Activated CD4-positive, alpha-beta T cell treated with anti-CD3 and anti-CD28 coated beads, Interleukin-2, amount 50 U/mL, for 16 hours (primary cell): ENCODE results near the gene ZFYVE28.

Experiments
- DNase-seq: peaks from one replicate; pipeline ENCODE4 v3.0.0-alpha.2; 2020

ZFYVE28 gene

GRCh38 chr4:2408976-2409375, 9.5 kb downstream of the ZFYVE28 start:
- no peak for DNase-seq

GRCh38 chr4:2408401-2408958, 10.0 kb downstream of the ZFYVE28 start:
- DNase-seq: peak; percentile 25

- no peak for DNase-seq
Measured at GRCh38 chr4:2407991-2408342, 10.5 kb downstream of the ZFYVE28 start.

- no peak for DNase-seq
Measured at GRCh38 chr4:2406920-2407319, 11.5 kb downstream of the ZFYVE28 start.

- no peak for DNase-seq
Measured at GRCh38 chr4:2406406-2406805, 12.0 kb downstream of the ZFYVE28 start.

GRCh38 chr4:2402941-2403340, 15.5 kb downstream of the ZFYVE28 start:
- no peak for DNase-seq

GRCh38 chr4:2402048-2402842, 16.2 kb downstream of the ZFYVE28 start:
- DNase-seq: peak; percentile 31

- no peak for DNase-seq
Measured at GRCh38 chr4:2401610-2401983, 16.8 kb downstream of the ZFYVE28 start.

GRCh38 chr4:2400841-2401609, 17.4 kb downstream of the ZFYVE28 start:
- peak; percentile 40 for DNase-seq

GRCh38 chr4:2399631-2400190, 18.7 kb downstream of the ZFYVE28 start:
- no peak for DNase-seq

GRCh38 chr4:2399216-2399615, 19.2 kb downstream of the ZFYVE28 start:
- DNase-seq: no peak

- DNase-seq: no peak
Measured at GRCh38 chr4:2397596-2398379, 20.7 kb downstream of the ZFYVE28 start.

GRCh38 chr4:2396781-2397368, 21.6 kb downstream of the ZFYVE28 start:
- no peak for DNase-seq

GRCh38 chr4:2395584-2395983, 22.9 kb downstream of the ZFYVE28 start:
- DNase-seq: no peak

GRCh38 chr4:2395038-2395437, 23.4 kb downstream of the ZFYVE28 start:
- DNase-seq: no peak

GRCh38 chr4:2394528-2394927, 23.9 kb downstream of the ZFYVE28 start:
- no peak for DNase-seq

GRCh38 chr4:2393353-2394270, 24.8 kb downstream of the ZFYVE28 start:
- no peak for DNase-seq

GRCh38 chr4:2390784-2391421, 27.5 kb downstream of the ZFYVE28 start:
- no peak for DNase-seq

- no peak for DNase-seq
Measured at GRCh38 chr4:2390146-2390545, 28.3 kb downstream of the ZFYVE28 start.

GRCh38 chr4:2389691-2390090, 28.8 kb downstream of the ZFYVE28 start:
- DNase-seq: no peak
